HG02870 (cell line): ENCODE results near the gene WTIP.

Experiments
- ATAC-seq: cut with Tn5 transposase; IDR thresholded peaks from one replicate; pipeline ENCODE4 v1.9.1; 2021; ENCODE audit warnings: mild to moderate bottlenecking, moderate library complexity; ENCODE audit not compliant: unreplicated experiment

The WTIP gene

DNA sequence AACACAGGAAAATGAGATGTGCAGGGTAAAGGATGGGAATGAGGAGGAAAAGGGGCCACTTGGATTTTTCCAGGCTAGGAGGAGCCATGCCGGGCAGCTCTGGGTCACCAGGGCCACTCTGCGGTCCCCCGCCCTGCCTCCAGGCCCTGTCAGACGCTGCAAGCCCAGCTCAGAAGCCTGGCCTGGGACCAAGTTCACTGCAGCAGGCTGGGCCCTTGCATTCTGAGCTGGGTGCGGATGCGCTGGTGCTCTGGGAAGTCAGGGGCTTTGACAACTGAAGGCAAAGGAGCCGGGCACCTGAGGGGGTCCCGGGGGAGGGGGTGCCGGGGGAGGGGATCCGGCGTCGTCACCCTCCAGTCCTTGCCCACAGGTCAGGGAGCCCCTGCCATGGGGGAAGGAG is 77.5 kb downstream of the WTIP start:
- ATAC-seq: no peak

DNA sequence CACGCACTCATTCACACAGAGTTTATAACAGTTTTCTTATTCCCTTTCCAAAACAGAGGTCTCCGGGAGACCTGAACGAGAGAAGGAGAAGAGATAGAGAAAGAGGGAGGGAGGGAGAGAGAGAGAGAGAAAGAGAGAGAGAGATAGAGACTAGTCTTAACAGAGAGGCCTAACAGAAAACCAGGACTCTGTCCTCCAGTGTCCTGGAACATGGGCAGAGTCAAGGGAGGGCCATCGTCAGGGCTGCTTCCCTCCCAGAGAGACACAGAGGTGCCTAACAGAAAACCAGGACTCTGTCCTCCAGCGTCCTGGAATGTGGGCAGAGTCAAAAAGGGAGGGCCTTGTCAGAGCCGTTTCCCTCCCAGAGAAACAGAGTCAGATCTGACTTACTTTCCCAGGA is 78.7 kb downstream of the WTIP start:
- ATAC-seq: no peak
